Ascending aorta (tissue), 2 donors: Measurements from ENCODE around the gene MVB12B. TPM values are rescaled to one million over a fixed set of nuclear protein-coding genes. Genes with fewer than 3 reads are reported as not detected.
A peak's percentile ranks its signal among the peaks of the same experiment; 100 is the strongest.

Source experiments
- DNase-seq, 2 donors: peaks; one replicate each; pipeline ENCODE4 v3.0.0-alpha.2; 2019; ENCODE audit warnings: low spot score in 2 of 2
- H3K27ac ChIP-seq, 2 donors: fragments of 200-600 bp; sonication (generic); one replicate each; pipeline ENCODE4 v1.5.1; 2016 to 2017; ENCODE audit warnings: mild to moderate bottlenecking in 1 of 2
- H3K27me3 ChIP-seq: fragments of 200-600 bp; sonication (generic); one replicate; pipeline ENCODE4 v1.5.1; 2017
- H3K36me3 ChIP-seq, 2 donors: fragments of 200-600 bp; sonication (generic); one replicate each; pipeline ENCODE4 v1.5.1; 2016
- H3K4me1 ChIP-seq, 2 donors: fragments of 200-600 bp; sonication (generic); one replicate each; pipeline ENCODE4 v1.5.1; 2016 to 2017; ENCODE audit warnings: mild to moderate bottlenecking in 1 of 2
- H3K4me3 ChIP-seq, 2 donors: fragments of 200-600 bp; sonication (generic); one replicate each; pipeline ENCODE4 v1.5.1; 2016 to 2017; ENCODE audit warnings: mild to moderate bottlenecking in 1 of 2
- H3K9me3 ChIP-seq, 2 donors: fragments of 200-600 bp; sonication (generic); one replicate each; pipeline ENCODE4 v1.5.1; 2016
- intact Hi-C: fragments of 100-400 bp; cut with DNase I; formaldehyde crosslinking; loops from one replicate; pipeline ENCODE4 v1.15.1; 2023
- total RNA-seq: library from RNA; depleted of rRNA; stranded (reverse); fragments of >200 nt; gene quantifications from one replicate; pipeline ENCODE4 v1.1.0, GENCODE V29; 2016
- TF ChIP-seq, protein P1 (sequence below), 3 experiments: fragments of 200-600 bp in 2 of 3; fragments of 450-650 bp in 1 of 3; sonication (generic) in 2 of 3; IDR thresholded peaks; one replicate each; pipeline ENCODE4 v1.5.1; 2016 to 2019; ENCODE audit warnings: antibody characterized with exemption in 3 of 3, mild to moderate bottlenecking in 1 of 3, moderate library complexity in 1 of 3

MVB12B gene
- total RNA-seq, 1 donor from 2014 or later, result 9.4 TPM

DNA sequence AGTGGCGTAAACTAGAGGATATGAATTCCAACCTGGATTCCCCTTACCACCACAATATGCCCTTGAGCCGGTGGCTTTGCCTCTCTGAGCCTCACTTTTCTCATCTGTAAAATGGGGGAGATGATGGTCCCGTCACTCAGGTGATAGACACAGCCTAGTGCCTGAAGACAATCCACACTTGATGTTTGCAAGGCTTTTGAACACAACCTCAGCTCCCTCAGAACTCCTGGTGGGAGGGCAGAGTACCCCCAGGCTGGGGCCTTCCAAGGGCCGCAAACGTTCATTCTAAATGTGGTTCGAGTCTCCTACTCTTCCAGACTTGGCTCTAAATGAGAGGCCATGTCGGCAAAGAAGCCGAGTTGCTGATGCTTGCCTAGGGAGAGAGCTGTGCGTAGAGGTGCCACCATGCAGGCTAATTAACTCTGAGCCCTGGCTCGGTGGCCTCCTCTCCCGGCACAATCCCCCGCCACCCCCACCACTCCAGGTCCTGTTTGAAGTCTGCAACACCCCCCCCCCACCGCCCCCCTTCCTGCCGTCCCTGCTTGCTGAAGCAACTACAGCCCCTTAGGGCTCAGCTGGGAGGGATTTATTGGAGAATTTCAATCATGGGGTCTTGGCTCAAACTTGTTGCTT, 189.4 kb downstream of the MVB12B start:
- intact Hi-C loops, result no loop called here
- Histone ChIP-seq H3K4me3 (no peak overlapping the region), H3K27ac (no peak overlapping the region), H3K4me1 (peaks cover 0 to 7% of the 10 kb centered on the region in 2 donors), H3K27me3 (peaks cover 4% of the 10 kb centered on the region), H3K36me3 (no peaks in the 10 kb centered on the region), H3K9me3 (no peaks in the 10 kb centered on the region)
- TF ChIP-seq, protein P1, sequence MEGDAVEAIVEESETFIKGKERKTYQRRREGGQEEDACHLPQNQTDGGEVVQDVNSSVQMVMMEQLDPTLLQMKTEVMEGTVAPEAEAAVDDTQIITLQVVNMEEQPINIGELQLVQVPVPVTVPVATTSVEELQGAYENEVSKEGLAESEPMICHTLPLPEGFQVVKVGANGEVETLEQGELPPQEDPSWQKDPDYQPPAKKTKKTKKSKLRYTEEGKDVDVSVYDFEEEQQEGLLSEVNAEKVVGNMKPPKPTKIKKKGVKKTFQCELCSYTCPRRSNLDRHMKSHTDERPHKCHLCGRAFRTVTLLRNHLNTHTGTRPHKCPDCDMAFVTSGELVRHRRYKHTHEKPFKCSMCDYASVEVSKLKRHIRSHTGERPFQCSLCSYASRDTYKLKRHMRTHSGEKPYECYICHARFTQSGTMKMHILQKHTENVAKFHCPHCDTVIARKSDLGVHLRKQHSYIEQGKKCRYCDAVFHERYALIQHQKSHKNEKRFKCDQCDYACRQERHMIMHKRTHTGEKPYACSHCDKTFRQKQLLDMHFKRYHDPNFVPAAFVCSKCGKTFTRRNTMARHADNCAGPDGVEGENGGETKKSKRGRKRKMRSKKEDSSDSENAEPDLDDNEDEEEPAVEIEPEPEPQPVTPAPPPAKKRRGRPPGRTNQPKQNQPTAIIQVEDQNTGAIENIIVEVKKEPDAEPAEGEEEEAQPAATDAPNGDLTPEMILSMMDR (IDR thresholded peaks at IDR 0.05), result no peak
- no peak for DNase-seq

DNA sequence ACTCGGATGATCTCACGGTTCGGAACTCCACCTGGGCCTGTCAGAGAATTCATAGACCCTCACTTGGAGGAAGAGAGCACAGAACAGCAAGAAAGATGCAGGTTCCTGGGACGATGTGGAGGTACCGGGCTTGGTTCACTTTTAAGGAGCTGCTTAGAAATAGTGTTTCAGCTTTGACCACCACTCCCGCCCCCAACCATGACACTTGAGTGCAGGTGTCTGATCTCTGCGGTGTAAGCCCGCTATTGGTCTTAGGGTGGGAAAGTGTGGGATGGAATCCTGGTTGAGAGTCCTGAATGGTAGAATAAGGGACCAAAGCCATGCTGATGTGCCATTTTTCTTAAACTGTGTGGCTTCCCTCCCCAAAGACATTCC, 189.9 kb downstream of the MVB12B start:
- no peak for DNase-seq
- no peak overlapping the region for H3K27ac ChIP-seq
- H3K4me1 ChIP-seq, result peaks cover 0 to 7% of the 10 kb centered on the region in 2 donors
- intact Hi-C loops, result no loop called here
- no peaks in the 10 kb centered on the region for H3K36me3 ChIP-seq
- no peaks in the 10 kb centered on the region for H3K9me3 ChIP-seq
- TF ChIP-seq, protein P1 (IDR thresholded peaks at IDR 0.05), result no peak
- H3K27me3 ChIP-seq, result peaks cover 4% of the 10 kb centered on the region
- H3K4me3 ChIP-seq, result peak overlapping the region; percentile 44 to 61

DNA sequence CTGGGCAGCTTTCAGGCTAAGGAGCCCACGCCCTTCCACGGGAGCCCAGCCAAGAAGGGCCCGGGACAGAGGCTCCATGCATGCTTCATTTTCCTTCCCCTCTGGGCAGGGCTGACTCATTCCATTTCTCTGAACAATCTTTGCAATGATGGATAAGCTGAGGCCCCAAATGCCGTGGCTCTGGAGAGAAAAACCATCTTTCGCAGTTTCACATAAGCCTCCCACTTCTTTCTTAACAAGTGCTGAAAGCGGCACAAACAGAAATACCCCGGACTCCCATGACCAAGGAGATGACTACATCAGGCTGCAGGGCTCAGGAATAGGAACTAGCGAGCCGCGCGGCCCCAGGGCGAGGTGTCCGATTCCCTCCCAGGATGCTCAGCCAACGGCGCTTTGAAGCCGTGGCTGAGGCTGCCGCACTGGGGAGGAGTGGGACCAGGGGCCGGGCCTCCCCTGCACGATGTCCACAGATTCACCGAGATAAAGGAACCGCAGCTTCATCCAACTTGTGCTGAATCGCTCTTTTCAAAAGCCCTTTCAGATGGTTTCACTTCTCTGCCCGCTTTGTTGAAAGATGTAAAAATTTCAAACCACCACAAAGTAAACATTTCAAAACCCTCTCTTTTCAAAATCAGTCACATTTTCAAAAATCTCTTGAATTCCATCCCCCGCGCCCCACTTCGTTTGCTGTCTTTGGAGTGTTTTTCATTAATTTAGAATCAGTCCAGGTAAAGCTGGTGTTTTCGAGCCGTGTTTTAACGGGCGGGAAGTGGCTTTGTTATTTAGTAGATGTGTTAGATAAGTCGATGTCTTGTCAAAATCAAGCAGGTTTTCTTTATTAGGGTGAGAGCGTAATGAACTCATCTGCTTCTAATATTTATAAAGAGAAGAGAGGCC, 190.6 kb downstream of the MVB12B start:
- peaks cover 0 to 7% of the 10 kb centered on the region in 2 donors for H3K4me1 ChIP-seq
- no peak overlapping the region for H3K27ac ChIP-seq
- intact Hi-C loops, result no loop called here
- peak in 1 of 2 donors; percentile 72 for DNase-seq
- peak overlapping the region; percentile 44 to 61 for H3K4me3 ChIP-seq
- no peaks in the 10 kb centered on the region for H3K36me3 ChIP-seq
- H3K9me3 ChIP-seq, result no peaks in the 10 kb centered on the region
- TF ChIP-seq, protein P1 (IDR thresholded peaks at IDR 0.05), result no peak
- peaks cover 4% of the 10 kb centered on the region for H3K27me3 ChIP-seq

DNA sequence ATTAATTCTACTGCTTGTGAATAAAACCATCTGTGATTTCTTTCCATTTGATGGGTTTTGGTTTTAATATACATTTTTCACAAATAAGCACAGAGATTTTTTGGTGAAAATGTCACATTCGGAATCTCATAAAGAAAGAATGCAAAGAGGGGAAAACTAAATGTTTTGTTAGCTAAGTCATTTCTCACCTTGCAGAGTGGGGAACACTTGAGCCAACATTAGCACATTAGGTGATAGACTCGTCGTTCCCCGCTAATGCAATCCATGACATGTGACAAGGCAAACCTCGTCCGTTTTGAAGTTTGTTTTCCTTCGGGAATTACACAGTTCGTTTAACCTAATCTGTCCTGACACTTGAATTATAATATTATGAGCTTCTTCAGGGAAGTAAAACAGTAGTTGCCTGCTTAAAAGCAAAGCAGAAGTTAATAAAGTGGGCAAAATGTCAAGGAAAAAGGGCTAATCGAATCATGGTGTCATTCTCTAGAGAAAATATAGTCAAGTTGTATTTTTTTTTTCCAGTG, 191.3 kb downstream of the MVB12B start:
- TF ChIP-seq, protein P1 (IDR thresholded peaks at IDR 0.05), result no peak
- Histone ChIP-seq H3K9me3 (no peaks in the 10 kb centered on the region), H3K27ac (no peak overlapping the region), H3K4me1 (peaks cover 0 to 7% of the 10 kb centered on the region in 2 donors), H3K4me3 (no peak overlapping the region), H3K36me3 (no peaks in the 10 kb centered on the region), H3K27me3 (peaks cover 4% of the 10 kb centered on the region)
- intact Hi-C loops, result no loop called here
- DNase-seq, result no peak

DNA sequence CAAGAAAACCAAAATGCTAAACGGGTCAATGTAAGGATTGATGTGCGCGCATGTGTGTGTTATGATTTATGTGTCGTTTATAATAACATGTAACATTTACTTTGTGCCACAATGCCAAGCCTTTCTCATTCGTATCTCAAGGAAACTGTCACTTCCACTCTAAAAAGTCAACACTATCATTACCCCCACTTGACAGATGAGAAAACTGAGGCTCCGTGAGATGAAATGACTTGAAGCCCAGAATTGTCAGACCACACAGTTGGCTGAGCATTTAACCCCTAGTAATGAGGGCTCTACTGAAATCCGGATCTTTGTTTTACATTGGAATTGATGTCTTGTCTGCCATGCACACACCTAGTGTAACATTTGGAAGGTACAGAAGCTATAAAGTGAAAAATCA, 192.1 kb downstream of the MVB12B start:
- Histone ChIP-seq H3K36me3 (no peaks in the 10 kb centered on the region), H3K27ac (no peak overlapping the region), H3K4me3 (no peak overlapping the region), H3K4me1 (peaks cover 0 to 7% of the 10 kb centered on the region in 2 donors), H3K9me3 (no peaks in the 10 kb centered on the region), H3K27me3 (peaks cover 4% of the 10 kb centered on the region)
- TF ChIP-seq, protein P1 (IDR thresholded peaks at IDR 0.05), result no peak
- no peak for DNase-seq
- intact Hi-C loops, result no loop called here
